ENCODE results near the gene CSNK1E. TPM values are rescaled to one million over a fixed set of nuclear protein-coding genes. Genes with fewer than 3 reads are reported as not detected.
A peak's percentile ranks its signal among the peaks of the same experiment; 100 is the strongest.

The CSNK1E gene
- total and polyA plus RNA-seq, 4 donors: 87.2 to 121 (median 112) TPM

- Histone ChIP-seq H3K36me3 (ENCODE audit: control insufficient read depth in 4 of 4, insufficient read depth in 4 of 4, low read length in 4 of 4) (no peaks in the 10 kb centered on the region), H3K9ac (ENCODE audit: insufficient read depth in 1 of 2, low read length in 2 of 2) (no peak overlapping the region), H3K27me3 (ENCODE audit: control insufficient read depth in 3 of 3, insufficient read depth in 3 of 3, low read length in 2 of 3) (no peaks in the 10 kb centered on the region), H3K27ac (ENCODE audit: low read depth in 1 of 2, low read length in 1 of 2) (no peak overlapping the region), H3K9me3 (ENCODE audit: control insufficient read depth in 4 of 4, insufficient read depth in 3 of 4, low read length in 3 of 4) (no peaks in the 10 kb centered on the region), H3K4me1 (ENCODE audit: control insufficient read depth in 5 of 5, insufficient read depth in 5 of 5, low read length in 5 of 5) (peaks cover 0 to 11% (median 0%) of the 10 kb centered on the region in 5 donors), H3K4me3 (no peak overlapping the region)
- no peak for ATAC-seq (ENCODE audit: insufficient read depth, low FRiP score)
- TF ChIP-seq CTCF (IDR thresholded peaks at IDR 0.05; ENCODE audit: control extremely low read depth, extremely low read depth): no peak
- no peak for DNase-seq
- 88 to 93% methylated on average over 9 of the region's 9 CpGs for WGBS, 2 donors
Measured at GRCh38 chr22:38282397-38282796, 34.8 kb downstream of the CSNK1E start.

GRCh38 chr22:38276166-38276565, 41.1 kb downstream of the CSNK1E start:
- Histone ChIP-seq H3K4me1 (ENCODE audit: control insufficient read depth in 5 of 5, insufficient read depth in 5 of 5, low read length in 5 of 5) (peaks cover 2 to 15% (median 6%) of the 10 kb centered on the region in 5 donors), H3K36me3 (ENCODE audit: control insufficient read depth in 4 of 4, insufficient read depth in 4 of 4, low read length in 4 of 4) (no peaks in the 10 kb centered on the region), H3K27ac (ENCODE audit: low read depth in 1 of 2, low read length in 1 of 2) (no peak overlapping the region), H3K27me3 (ENCODE audit: control insufficient read depth in 3 of 3, insufficient read depth in 3 of 3, low read length in 2 of 3) (no peaks in the 10 kb centered on the region), H3K9ac (ENCODE audit: insufficient read depth in 1 of 2, low read length in 2 of 2) (no peak overlapping the region), H3K4me3 (no peak overlapping the region), H3K9me3 (ENCODE audit: control insufficient read depth in 4 of 4, insufficient read depth in 3 of 4, low read length in 3 of 4) (no peaks in the 10 kb centered on the region)
- no peak for TF ChIP-seq CTCF (IDR thresholded peaks at IDR 0.05; ENCODE audit: control extremely low read depth, extremely low read depth)
- no peak for ATAC-seq (ENCODE audit: insufficient read depth, low FRiP score)
- WGBS, 2 donors: 52 to 62% methylated on average over 2 of the region's 2 CpGs
- no peak for DNase-seq

GRCh38 chr22:38273135-38273826, 44.0 kb downstream of the CSNK1E start:
- DNase-seq (peak in 1 of 3 donors; percentile 69), ATAC-seq (ENCODE audit: insufficient read depth, low FRiP score) (no peak)
- WGBS, 2 donors: 16 to 28% methylated on average over 19 to 26 of the region's 26 CpGs

More at GRCh38 chr22:38273135-38273826, 44.0 kb downstream of the CSNK1E start:
- no peak for TF ChIP-seq CTCF (IDR thresholded peaks at IDR 0.05; ENCODE audit: control extremely low read depth, extremely low read depth)
- Histone ChIP-seq H3K4me1 (ENCODE audit: control insufficient read depth in 5 of 5, insufficient read depth in 5 of 5, low read length in 5 of 5) (peaks cover 3 to 21% (median 10%) of the 10 kb centered on the region in 5 donors), H3K36me3 (ENCODE audit: control insufficient read depth in 4 of 4, insufficient read depth in 4 of 4, low read length in 4 of 4) (peaks cover 0 to 8% (median 0%) of the 10 kb centered on the region in 4 donors), H3K4me3 (peak overlapping the region; percentile 28), H3K9ac (ENCODE audit: insufficient read depth in 1 of 2, low read length in 2 of 2) (peak overlapping the region; percentile 71 to 74), H3K27me3 (ENCODE audit: control insufficient read depth in 3 of 3, insufficient read depth in 3 of 3, low read length in 2 of 3) (no peaks in the 10 kb centered on the region), H3K27ac (ENCODE audit: low read depth in 1 of 2, low read length in 1 of 2) (peak overlapping the region; percentile 91 to 92), H3K9me3 (ENCODE audit: control insufficient read depth in 4 of 4, insufficient read depth in 3 of 4, low read length in 3 of 4) (no peaks in the 10 kb centered on the region)
